Measurements from ENCODE around the gene RET. TPM values are rescaled to one million over a fixed set of nuclear protein-coding genes. Genes with fewer than 3 reads are reported as not detected.

RET gene
- total RNA-seq, 1 experiment from 2014 or later = 21.4 TPM

DNA sequence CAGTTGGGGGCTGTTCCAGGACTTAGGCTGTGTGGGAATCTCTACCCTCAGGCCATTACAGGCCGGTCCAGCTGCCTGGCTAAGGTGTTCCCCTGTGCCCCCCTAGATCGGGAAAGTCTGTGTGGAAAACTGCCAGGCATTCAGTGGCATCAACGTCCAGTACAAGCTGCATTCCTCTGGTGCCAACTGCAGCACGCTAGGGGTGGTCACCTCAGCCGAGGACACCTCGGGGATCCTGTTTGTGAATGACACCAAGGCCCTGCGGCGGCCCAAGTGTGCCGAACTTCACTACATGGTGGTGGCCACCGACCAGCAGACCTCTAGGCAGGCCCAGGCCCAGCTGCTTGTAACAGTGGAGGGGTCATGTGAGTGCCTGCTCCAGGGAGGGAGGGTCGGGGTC is 34.2 kb downstream of the RET start:
- H3K27me3 Mint-ChIP-seq (ENCODE audit: low read depth) = no peaks in the 10 kb centered on the region
- DNase-seq (ENCODE audit: low spot score) (no peak), ATAC-seq (no peak)
- H3K9me3 Mint-ChIP-seq = no peaks in the 10 kb centered on the region
- no peak overlapping the region for H3K4me3 Mint-ChIP-seq
- no peaks in the 10 kb centered on the region for H3K4me1 Mint-ChIP-seq
- ChIA-PET CTCF (interaction anchor here (1.0 to 1.7 kb wide), 2 partner anchors 32 to 91 kb away, joined by 3 to 4 read pairs; no protein-coding TSS in a partner anchor), POLR2A (no interaction called here)
- TF ChIP-seq USF1 (CRISPR knock-in tag; IDR thresholded peaks at IDR 0.05) (no peak), SMAD4 (CRISPR knock-in tag; IDR thresholded peaks at IDR 0.05) (no peak), FOXK1 (CRISPR knock-in tag; IDR thresholded peaks at IDR 0.05) (no peak), HMGA2 (CRISPR knock-in tag; IDR thresholded peaks at IDR 0.05) (no peak), ZBTB21 (CRISPR knock-in tag; IDR thresholded peaks at IDR 0.05; ENCODE audit: borderline replicate concordance) (no peak)
- TF ChIP-seq, protein P1, sequence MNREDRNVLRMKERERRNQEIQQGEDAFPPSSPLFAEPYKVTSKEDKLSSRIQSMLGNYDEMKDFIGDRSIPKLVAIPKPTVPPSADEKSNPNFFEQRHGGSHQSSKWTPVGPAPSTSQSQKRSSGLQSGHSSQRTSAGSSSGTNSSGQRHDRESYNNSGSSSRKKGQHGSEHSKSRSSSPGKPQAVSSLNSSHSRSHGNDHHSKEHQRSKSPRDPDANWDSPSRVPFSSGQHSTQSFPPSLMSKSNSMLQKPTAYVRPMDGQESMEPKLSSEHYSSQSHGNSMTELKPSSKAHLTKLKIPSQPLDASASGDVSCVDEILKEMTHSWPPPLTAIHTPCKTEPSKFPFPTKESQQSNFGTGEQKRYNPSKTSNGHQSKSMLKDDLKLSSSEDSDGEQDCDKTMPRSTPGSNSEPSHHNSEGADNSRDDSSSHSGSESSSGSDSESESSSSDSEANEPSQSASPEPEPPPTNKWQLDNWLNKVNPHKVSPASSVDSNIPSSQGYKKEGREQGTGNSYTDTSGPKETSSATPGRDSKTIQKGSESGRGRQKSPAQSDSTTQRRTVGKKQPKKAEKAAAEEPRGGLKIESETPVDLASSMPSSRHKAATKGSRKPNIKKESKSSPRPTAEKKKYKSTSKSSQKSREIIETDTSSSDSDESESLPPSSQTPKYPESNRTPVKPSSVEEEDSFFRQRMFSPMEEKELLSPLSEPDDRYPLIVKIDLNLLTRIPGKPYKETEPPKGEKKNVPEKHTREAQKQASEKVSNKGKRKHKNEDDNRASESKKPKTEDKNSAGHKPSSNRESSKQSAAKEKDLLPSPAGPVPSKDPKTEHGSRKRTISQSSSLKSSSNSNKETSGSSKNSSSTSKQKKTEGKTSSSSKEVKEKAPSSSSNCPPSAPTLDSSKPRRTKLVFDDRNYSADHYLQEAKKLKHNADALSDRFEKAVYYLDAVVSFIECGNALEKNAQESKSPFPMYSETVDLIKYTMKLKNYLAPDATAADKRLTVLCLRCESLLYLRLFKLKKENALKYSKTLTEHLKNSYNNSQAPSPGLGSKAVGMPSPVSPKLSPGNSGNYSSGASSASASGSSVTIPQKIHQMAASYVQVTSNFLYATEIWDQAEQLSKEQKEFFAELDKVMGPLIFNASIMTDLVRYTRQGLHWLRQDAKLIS (CRISPR knock-in tag; IDR thresholded peaks at IDR 0.05; ENCODE audit: borderline replicate concordance) = no peak
- TF ChIP-seq, protein P2, sequence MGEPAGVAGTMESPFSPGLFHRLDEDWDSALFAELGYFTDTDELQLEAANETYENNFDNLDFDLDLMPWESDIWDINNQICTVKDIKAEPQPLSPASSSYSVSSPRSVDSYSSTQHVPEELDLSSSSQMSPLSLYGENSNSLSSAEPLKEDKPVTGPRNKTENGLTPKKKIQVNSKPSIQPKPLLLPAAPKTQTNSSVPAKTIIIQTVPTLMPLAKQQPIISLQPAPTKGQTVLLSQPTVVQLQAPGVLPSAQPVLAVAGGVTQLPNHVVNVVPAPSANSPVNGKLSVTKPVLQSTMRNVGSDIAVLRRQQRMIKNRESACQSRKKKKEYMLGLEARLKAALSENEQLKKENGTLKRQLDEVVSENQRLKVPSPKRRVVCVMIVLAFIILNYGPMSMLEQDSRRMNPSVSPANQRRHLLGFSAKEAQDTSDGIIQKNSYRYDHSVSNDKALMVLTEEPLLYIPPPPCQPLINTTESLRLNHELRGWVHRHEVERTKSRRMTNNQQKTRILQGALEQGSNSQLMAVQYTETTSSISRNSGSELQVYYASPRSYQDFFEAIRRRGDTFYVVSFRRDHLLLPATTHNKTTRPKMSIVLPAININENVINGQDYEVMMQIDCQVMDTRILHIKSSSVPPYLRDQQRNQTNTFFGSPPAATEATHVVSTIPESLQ (CRISPR knock-in tag; IDR thresholded peaks at IDR 0.05) = no peak
- no peaks in the 10 kb centered on the region for H3K36me3 Mint-ChIP-seq
- no peak overlapping the region for H3K27ac Mint-ChIP-seq

DNA sequence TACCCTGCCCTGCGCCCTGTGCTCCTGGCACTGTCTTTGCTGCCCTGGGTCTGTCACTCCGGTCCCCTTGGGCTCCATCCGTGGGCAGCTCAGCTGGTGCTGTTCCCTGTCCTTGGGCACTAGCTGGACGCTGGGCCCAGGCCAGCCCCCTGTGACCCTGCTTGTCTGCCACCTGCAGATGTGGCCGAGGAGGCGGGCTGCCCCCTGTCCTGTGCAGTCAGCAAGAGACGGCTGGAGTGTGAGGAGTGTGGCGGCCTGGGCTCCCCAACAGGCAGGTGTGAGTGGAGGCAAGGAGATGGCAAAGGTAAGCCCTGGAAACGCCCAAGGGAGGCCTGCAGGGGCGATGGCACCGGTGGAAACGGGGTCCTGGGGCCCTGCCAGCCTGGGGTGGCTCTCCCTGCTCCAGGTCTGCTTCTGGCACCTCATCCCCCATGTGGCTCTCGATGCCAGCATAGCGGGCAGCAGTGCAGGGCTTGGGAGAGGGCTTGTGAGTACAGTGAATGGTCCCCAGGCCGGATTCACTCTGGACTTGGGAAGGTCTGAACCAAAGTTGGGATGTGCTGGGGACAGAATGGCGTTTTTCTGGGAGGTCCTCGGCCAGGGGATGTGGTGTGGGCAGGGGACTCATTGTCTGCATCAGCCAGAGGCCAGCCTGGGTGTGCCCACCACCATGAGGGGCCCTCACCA is 35.2 kb downstream of the RET start:
- no peak for TF ChIP-seq TCF7 (CRISPR knock-in tag; IDR thresholded peaks at IDR 0.05; ENCODE audit: low read depth)
- TF ChIP-seq ZNF416 (CRISPR knock-in tag; IDR thresholded peaks at IDR 0.05) = no peak
- Mint-ChIP-seq H3K36me3 (no peaks in the 10 kb centered on the region), H3K27ac (no peak overlapping the region), H3K4me3 (no peak overlapping the region), H3K9me3 (no peaks in the 10 kb centered on the region), H3K4me1 (no peaks in the 10 kb centered on the region), H3K27me3 (ENCODE audit: low read depth) (no peaks in the 10 kb centered on the region)
- POLR2A ChIA-PET = no interaction called here
- ATAC-seq (no peak), DNase-seq (ENCODE audit: low spot score) (no peak)
- CTCF ChIA-PET = interaction anchor here (1.0 kb wide), 1 partner anchor 90 kb away, joined by 3 read pairs; no protein-coding TSS in a partner anchor

- ChIA-PET POLR2A (no interaction called here), CTCF (interaction anchor here (1.2 kb wide), 1 partner anchor 34 kb away, joined by 3 read pairs; no protein-coding TSS in a partner anchor)
- H3K27ac Mint-ChIP-seq = no peak overlapping the region
- H3K36me3 Mint-ChIP-seq = no peaks in the 10 kb centered on the region
- no peaks in the 10 kb centered on the region for H3K9me3 Mint-ChIP-seq
- no peaks in the 10 kb centered on the region for H3K27me3 Mint-ChIP-seq (ENCODE audit: low read depth)
- no peak overlapping the region for H3K4me3 Mint-ChIP-seq
- no peak for ATAC-seq
- DNase-seq (ENCODE audit: low spot score) = no peak
- H3K4me1 Mint-ChIP-seq = no peaks in the 10 kb centered on the region
- TF ChIP-seq ATF2 (CRISPR knock-in tag; IDR thresholded peaks at IDR 0.05; ENCODE audit: borderline replicate concordance, low read depth) (no peak), ZNF416 (CRISPR knock-in tag; IDR thresholded peaks at IDR 0.05) (no peak), ZNF317 (CRISPR knock-in tag; IDR thresholded peaks at IDR 0.05; ENCODE audit: borderline replicate concordance, low read depth) (no peak), RELA (CRISPR knock-in tag; IDR thresholded peaks at IDR 0.05; ENCODE audit: borderline replicate concordance) (no peak), TEAD4 (CRISPR knock-in tag; IDR thresholded peaks at IDR 0.05) (no peak), GABPB1 (CRISPR knock-in tag; IDR thresholded peaks at IDR 0.05) (no peak), ZNF396 (CRISPR knock-in tag; IDR thresholded peaks at IDR 0.05; ENCODE audit: borderline replicate concordance) (no peak), NR3C1 (CRISPR knock-in tag; conservative IDR thresholded peaks at IDR 0.05; ENCODE audit: low read depth) (no peak), SMAD4 (CRISPR knock-in tag; IDR thresholded peaks at IDR 0.05) (no peak)
- TF ChIP-seq, protein P3, sequence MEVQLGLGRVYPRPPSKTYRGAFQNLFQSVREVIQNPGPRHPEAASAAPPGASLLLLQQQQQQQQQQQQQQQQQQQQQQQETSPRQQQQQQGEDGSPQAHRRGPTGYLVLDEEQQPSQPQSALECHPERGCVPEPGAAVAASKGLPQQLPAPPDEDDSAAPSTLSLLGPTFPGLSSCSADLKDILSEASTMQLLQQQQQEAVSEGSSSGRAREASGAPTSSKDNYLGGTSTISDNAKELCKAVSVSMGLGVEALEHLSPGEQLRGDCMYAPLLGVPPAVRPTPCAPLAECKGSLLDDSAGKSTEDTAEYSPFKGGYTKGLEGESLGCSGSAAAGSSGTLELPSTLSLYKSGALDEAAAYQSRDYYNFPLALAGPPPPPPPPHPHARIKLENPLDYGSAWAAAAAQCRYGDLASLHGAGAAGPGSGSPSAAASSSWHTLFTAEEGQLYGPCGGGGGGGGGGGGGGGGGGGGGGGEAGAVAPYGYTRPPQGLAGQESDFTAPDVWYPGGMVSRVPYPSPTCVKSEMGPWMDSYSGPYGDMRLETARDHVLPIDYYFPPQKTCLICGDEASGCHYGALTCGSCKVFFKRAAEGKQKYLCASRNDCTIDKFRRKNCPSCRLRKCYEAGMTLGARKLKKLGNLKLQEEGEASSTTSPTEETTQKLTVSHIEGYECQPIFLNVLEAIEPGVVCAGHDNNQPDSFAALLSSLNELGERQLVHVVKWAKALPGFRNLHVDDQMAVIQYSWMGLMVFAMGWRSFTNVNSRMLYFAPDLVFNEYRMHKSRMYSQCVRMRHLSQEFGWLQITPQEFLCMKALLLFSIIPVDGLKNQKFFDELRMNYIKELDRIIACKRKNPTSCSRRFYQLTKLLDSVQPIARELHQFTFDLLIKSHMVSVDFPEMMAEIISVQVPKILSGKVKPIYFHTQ (CRISPR knock-in tag; IDR thresholded peaks at IDR 0.05) = no peak
These were observed 35.7 kb downstream of the RET start for GRCh38 chr10:43112608-43112961.
